PFSK-1 (cell line): ENCODE data around the gene ETS2.

ENCODE experiments used
- POLR2AphosphoS5 ChIP-seq: IDR thresholded peaks from 2 replicates; pipeline ENCODE4 v1.6.1; 2012; ENCODE audit warnings: low read depth, mild to moderate bottlenecking, control low read depth, low read length, moderate library complexity
- SIN3A ChIP-seq: IDR thresholded peaks from 2 replicates; pipeline ENCODE4 v1.6.1; 2012; ENCODE audit warnings: mild to moderate bottlenecking, low read length, moderate library complexity, borderline replicate concordance; ENCODE audit not compliant: insufficient read depth
- TAF1 ChIP-seq: IDR thresholded peaks from 2 replicates; pipeline ENCODE4 v1.6.1; 2012; ENCODE audit warnings: low read length, control low read depth, borderline replicate concordance; ENCODE audit not compliant: insufficient read depth

DNA sequence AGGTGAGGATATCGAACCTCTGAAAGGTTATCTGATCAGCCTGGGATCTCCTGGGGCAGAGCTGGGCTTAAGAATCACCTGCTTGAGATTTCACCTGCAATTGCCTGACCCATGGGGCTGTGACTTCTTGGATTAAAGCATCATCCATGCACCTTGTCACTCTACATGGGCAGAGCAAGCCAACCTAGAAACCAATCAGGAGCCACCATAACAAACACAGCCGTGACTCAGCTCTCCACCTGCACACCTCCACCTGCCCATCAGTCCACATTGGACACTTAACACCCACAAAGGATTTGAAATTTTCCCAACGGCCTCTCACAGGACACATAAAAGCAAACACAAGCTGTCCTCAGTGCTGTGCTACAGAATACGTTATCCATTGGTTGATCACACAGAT lies 35.1 kb upstream of the ETS2 start:
- TF ChIP-seq SIN3A (no peak), POLR2AphosphoS5 (no peak), TAF1 (no peak)
